ENCODE results near the gene CMIP. TPM values are rescaled to one million over a fixed set of nuclear protein-coding genes. Genes with fewer than 3 reads are reported as not detected.

CMIP gene
- total and polyA plus RNA-seq, 10 of the 15 experiments (the other 5 are each of a cell fraction or from before 2014, with no cell fraction given), result 1.2 to 43.2 (median 4.4) TPM

GRCh38 chr16:81623365-81624102 is 178.9 kb downstream of the CMIP start:
- CTCF ChIA-PET, result interaction anchor here (0.6 to 6.2 kb wide), 28 partner anchors 8 to 449 kb away, joined by 3 to 57 read pairs (median 4); no protein-coding TSS in a partner anchor
- Histone ChIP-seq H3K27me3 (replicated peaks in 1 of 2; ENCODE audit: control insufficient read depth in 2 of 2, insufficient read depth in 2 of 2, low read length in 1 of 2) (no peaks in the 10 kb centered on the region), H3K9ac (ENCODE audit: control insufficient read depth, insufficient read depth, low read length) (no peak overlapping the region), H3K27ac (ENCODE audit: control insufficient read depth, insufficient read depth) (no peak overlapping the region), H3K9me3 (replicated peaks; ENCODE audit: control insufficient read depth, insufficient read depth, low read length) (no peaks in the 10 kb centered on the region), H3K4me2 (ENCODE audit: control insufficient read depth, insufficient read depth) (no peak overlapping the region), H3K4me3 (no peak overlapping the region), H3K36me3 (ENCODE audit: control insufficient read depth in 2 of 2, insufficient read depth in 2 of 2, low read length in 1 of 2) (peaks cover 7 to 10% of the 10 kb centered on the region in 2 experiments; a peak in 3 of 4 replicates), H2AFZ (ENCODE audit: control insufficient read depth, low read depth, low read length) (no peak overlapping the region), H3K4me1 (ENCODE audit: control insufficient read depth, insufficient read depth, low read length) (peaks cover 10% of the 10 kb centered on the region), H4K20me1 (ENCODE audit: control insufficient read depth, insufficient read depth) (no peaks in the 10 kb centered on the region), H3K79me2 (ENCODE audit: control insufficient read depth, insufficient read depth, low read length) (peaks cover 1% of the 10 kb centered on the region; the same call in 1 of the 2 replicates)
- SMC1A ChIA-PET (ENCODE audit: uncharacterized antibody, unreplicated experiment), result interaction anchor here (0.6 to 4.0 kb wide), 18 partner anchors 91 to 307 kb away, joined by 3 to 23 read pairs (median 6); no protein-coding TSS in a partner anchor
- BruUV-seq (replicated peaks), result no TSS peak
- in situ Hi-C loops (cut with MboI) (loop anchor here (5.0 kb wide), 1 partner anchor 104 kb away; no protein-coding TSS in a partner anchor), intact Hi-C loops (cut with micrococcal nuclease; ENCODE audit: unreplicated experiment) (loop anchor here (1.0 to 5.0 kb wide), 5 partner anchors 74 to 257 kb away; no protein-coding TSS in a partner anchor)
- FAIRE-seq, result peak; percentile 83
- WGBS (ENCODE audit: insufficient coverage, insufficient replicate concordance, low lambda C conversion rate, missing lambda C conversion rate), result 55% methylated on average over 5 of the region's 5 CpGs
- ATAC-seq, result peak; percentile 76
- RAD21 ChIA-PET (ENCODE audit: unreplicated experiment), result interaction anchor here (0.6 to 4.2 kb wide), 12 partner anchors 93 to 250 kb away, joined by 3 to 27 read pairs (median 4); no protein-coding TSS in a partner anchor
- TF ChIP-seq, protein P1, sequence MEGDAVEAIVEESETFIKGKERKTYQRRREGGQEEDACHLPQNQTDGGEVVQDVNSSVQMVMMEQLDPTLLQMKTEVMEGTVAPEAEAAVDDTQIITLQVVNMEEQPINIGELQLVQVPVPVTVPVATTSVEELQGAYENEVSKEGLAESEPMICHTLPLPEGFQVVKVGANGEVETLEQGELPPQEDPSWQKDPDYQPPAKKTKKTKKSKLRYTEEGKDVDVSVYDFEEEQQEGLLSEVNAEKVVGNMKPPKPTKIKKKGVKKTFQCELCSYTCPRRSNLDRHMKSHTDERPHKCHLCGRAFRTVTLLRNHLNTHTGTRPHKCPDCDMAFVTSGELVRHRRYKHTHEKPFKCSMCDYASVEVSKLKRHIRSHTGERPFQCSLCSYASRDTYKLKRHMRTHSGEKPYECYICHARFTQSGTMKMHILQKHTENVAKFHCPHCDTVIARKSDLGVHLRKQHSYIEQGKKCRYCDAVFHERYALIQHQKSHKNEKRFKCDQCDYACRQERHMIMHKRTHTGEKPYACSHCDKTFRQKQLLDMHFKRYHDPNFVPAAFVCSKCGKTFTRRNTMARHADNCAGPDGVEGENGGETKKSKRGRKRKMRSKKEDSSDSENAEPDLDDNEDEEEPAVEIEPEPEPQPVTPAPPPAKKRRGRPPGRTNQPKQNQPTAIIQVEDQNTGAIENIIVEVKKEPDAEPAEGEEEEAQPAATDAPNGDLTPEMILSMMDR (IDR thresholded peaks at IDR 0.05 in 2 of 3, conservative IDR thresholded peaks at IDR 0.05 in 1 of 3; ENCODE audit: control insufficient read depth in 2 of 3, extremely low read depth in 1 of 3, insufficient read depth in 1 of 3, low read depth in 3 of 3, low read length in 3 of 3), result peak; percentile 62 to 84 (median 68); a peak in 5 of 6 replicates
- TF ChIP-seq, protein P2, sequence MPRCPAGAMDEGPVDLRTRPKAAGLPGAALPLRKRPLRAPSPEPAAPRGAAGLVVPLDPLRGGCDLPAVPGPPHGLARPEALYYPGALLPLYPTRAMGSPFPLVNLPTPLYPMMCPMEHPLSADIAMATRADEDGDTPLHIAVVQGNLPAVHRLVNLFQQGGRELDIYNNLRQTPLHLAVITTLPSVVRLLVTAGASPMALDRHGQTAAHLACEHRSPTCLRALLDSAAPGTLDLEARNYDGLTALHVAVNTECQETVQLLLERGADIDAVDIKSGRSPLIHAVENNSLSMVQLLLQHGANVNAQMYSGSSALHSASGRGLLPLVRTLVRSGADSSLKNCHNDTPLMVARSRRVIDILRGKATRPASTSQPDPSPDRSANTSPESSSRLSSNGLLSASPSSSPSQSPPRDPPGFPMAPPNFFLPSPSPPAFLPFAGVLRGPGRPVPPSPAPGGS (IDR thresholded peaks at IDR 0.05; ENCODE audit: borderline replicate concordance, insufficient read depth, low read depth, low read length, poor library complexity, severe bottlenecking), result no peak
- TF ChIP-seq, protein P3, sequence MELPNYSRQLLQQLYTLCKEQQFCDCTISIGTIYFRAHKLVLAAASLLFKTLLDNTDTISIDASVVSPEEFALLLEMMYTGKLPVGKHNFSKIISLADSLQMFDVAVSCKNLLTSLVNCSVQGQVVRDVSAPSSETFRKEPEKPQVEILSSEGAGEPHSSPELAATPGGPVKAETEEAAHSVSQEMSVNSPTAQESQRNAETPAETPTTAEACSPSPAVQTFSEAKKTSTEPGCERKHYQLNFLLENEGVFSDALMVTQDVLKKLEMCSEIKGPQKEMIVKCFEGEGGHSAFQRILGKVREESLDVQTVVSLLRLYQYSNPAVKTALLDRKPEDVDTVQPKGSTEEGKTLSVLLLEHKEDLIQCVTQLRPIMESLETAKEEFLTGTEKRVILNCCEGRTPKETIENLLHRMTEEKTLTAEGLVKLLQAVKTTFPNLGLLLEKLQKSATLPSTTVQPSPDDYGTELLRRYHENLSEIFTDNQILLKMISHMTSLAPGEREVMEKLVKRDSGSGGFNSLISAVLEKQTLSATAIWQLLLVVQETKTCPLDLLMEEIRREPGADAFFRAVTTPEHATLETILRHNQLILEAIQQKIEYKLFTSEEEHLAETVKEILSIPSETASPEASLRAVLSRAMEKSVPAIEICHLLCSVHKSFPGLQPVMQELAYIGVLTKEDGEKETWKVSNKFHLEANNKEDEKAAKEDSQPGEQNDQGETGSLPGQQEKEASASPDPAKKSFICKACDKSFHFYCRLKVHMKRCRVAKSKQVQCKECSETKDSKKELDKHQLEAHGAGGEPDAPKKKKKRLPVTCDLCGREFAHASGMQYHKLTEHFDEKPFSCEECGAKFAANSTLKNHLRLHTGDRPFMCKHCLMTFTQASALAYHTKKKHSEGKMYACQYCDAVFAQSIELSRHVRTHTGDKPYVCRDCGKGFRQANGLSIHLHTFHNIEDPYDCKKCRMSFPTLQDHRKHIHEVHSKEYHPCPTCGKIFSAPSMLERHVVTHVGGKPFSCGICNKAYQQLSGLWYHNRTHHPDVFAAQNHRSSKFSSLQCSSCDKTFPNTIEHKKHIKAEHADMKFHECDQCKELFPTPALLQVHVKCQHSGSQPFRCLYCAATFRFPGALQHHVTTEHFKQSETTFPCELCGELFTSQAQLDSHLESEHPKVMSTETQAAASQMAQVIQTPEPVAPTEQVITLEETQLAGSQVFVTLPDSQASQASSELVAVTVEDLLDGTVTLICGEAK (IDR thresholded peaks at IDR 0.05; ENCODE audit: borderline replicate concordance), result no peak
- TF ChIP-seq FOXM1 (IDR thresholded peaks at IDR 0.05; ENCODE audit: low read depth, low read length) (0 out of 2 replicates have a peak, but pooled peaks have one; percentile 40), RAD21 (IDR thresholded peaks at IDR 0.05; ENCODE audit: insufficient read depth, low read depth, low read length) (peak; percentile 87), SMC3 (IDR thresholded peaks at IDR 0.05; ENCODE audit: borderline replicate concordance, low read length) (peak; percentile 98)
- POLR2A ChIA-PET, result interaction anchor here (0.7 kb wide), 1 partner anchor 221 kb away, joined by 7 read pairs; no protein-coding TSS in a partner anchor
- peak; percentile 37 for DNase-seq (ENCODE audit: low read depth, low spot score)

Measured in GM12878 (cell line).